ENCODE results near the gene OVCH1. TPM values are rescaled to one million over a fixed set of nuclear protein-coding genes. Genes with fewer than 3 reads are reported as not detected.

Gene OVCH1
- total and polyA plus RNA-seq, 10 of the 15 experiments (the other 5 are each of a cell fraction or from before 2014, with no cell fraction given), result 0.15 TPM; not detected in 9

GRCh38 chr12:29547151-29547632, 49.7 kb upstream of the OVCH1 start:
- Histone ChIP-seq H3K4me2 (ENCODE audit: control insufficient read depth, insufficient read depth) (no peak overlapping the region), H3K79me2 (ENCODE audit: control insufficient read depth, insufficient read depth, low read length) (no peaks in the 10 kb centered on the region), H3K4me1 (ENCODE audit: control insufficient read depth, insufficient read depth, low read length) (peaks cover 5% of the 10 kb centered on the region), H4K20me1 (ENCODE audit: control insufficient read depth, insufficient read depth) (no peaks in the 10 kb centered on the region), H3K27me3 (replicated peaks in 1 of 2; ENCODE audit: control insufficient read depth in 2 of 2, insufficient read depth in 2 of 2, low read length in 1 of 2) (no peaks in the 10 kb centered on the region), H3K4me3 (no peak overlapping the region), H2AFZ (ENCODE audit: control insufficient read depth, low read depth, low read length) (no peak overlapping the region), H3K36me3 (ENCODE audit: control insufficient read depth in 2 of 2, insufficient read depth in 2 of 2, low read length in 1 of 2) (no peaks in the 10 kb centered on the region), H3K27ac (ENCODE audit: control insufficient read depth, insufficient read depth) (no peak overlapping the region), H3K9me3 (replicated peaks; ENCODE audit: control insufficient read depth, insufficient read depth, low read length) (no peaks in the 10 kb centered on the region), H3K9ac (ENCODE audit: control insufficient read depth, insufficient read depth, low read length) (no peak overlapping the region)
- WGBS (ENCODE audit: insufficient coverage, insufficient replicate concordance, low lambda C conversion rate, missing lambda C conversion rate), result 68% methylated on average over 4 of the region's 4 CpGs
- ChIA-PET CTCF (interaction anchor here (1.0 to 2.9 kb wide), 2 partner anchors 27 to 170 kb away, joined by 3 to 19 read pairs; no protein-coding TSS in a partner anchor), POLR2A (interaction anchor here (1.4 kb wide), 1 partner anchor 14 kb away, joined by 3 read pairs; no protein-coding TSS in a partner anchor), RAD21 (ENCODE audit: unreplicated experiment) (no interaction called here), SMC1A (ENCODE audit: uncharacterized antibody, unreplicated experiment) (interaction anchor here (0.6 to 5.4 kb wide), 3 partner anchors 26 to 277 kb away, joined by 3 to 37 read pairs (median 5); no protein-coding TSS in a partner anchor)
- no peak for TF ChIP-seq HSF1 (IDR thresholded peaks at IDR 0.05; ENCODE audit: low read depth, low read length)
- TF ChIP-seq NFXL1 (IDR thresholded peaks at IDR 0.05; ENCODE audit: borderline replicate concordance), result no peak
- no peak for TF ChIP-seq ZNF592 (IDR thresholded peaks at IDR 0.05)
- no peak for TF ChIP-seq CBX5 (IDR thresholded peaks at IDR 0.05; ENCODE audit: low read depth)
- TF ChIP-seq BRCA1 (IDR thresholded peaks at IDR 0.05; ENCODE audit: low read depth, low read length), result no peak
- TF ChIP-seq MYB (IDR thresholded peaks at IDR 0.05; ENCODE audit: borderline replicate concordance, low read depth, low read length), result no peak
- in situ Hi-C loops (cut with MboI) (no loop called here), intact Hi-C loops (cut with micrococcal nuclease; ENCODE audit: unreplicated experiment) (no loop called here)
- ATAC-seq (no peak), DNase-seq (ENCODE audit: low read depth, low spot score) (no peak), FAIRE-seq (no peak)
- no TSS peak for BruUV-seq (replicated peaks)

Measured in GM12878 (cell line).